Muscle layer of duodenum (tissue), 2 donors: Measurements from ENCODE around the gene FAM210B.

ENCODE experiments used
- H3K27ac ChIP-seq: one replicate; pipeline ENCODE4 v1.7.0; 2013; ENCODE audit warnings: mild to moderate bottlenecking, low read length
- H3K27me3 ChIP-seq: one replicate; pipeline ENCODE4 v1.7.0; 2013; ENCODE audit warnings: low read depth, mild to moderate bottlenecking, control low read depth, low read length
- H3K36me3 ChIP-seq, 2 donors: one replicate each; pipeline ENCODE4 v1.7.0; 2013; ENCODE audit warnings: low read length in 2 of 2, control low read depth in 1 of 2, mild to moderate bottlenecking in 1 of 2; ENCODE audit not compliant: insufficient read depth in 2 of 2, control insufficient read depth in 1 of 2
- H3K4me1 ChIP-seq, 2 donors: one replicate each; pipeline ENCODE4 v1.7.0; 2013; ENCODE audit warnings: low read length in 2 of 2, mild to moderate bottlenecking in 2 of 2, control low read depth in 1 of 2, moderate library complexity in 1 of 2; ENCODE audit not compliant: insufficient read depth in 2 of 2, control insufficient read depth in 1 of 2
- H3K4me3 ChIP-seq, 2 donors: one replicate each; pipeline ENCODE4 v1.7.0; 2013; ENCODE audit warnings: low read length in 2 of 2, low read depth in 1 of 2, mild to moderate bottlenecking in 1 of 2
- H3K9me3 ChIP-seq, 2 donors: one replicate each; pipeline ENCODE4 v1.7.0; 2013; ENCODE audit warnings: low read length in 2 of 2, control low read depth in 1 of 2, mild to moderate bottlenecking in 1 of 2; ENCODE audit not compliant: control insufficient read depth in 1 of 2
- donor health status: healthy.

FAM210B gene

DNA sequence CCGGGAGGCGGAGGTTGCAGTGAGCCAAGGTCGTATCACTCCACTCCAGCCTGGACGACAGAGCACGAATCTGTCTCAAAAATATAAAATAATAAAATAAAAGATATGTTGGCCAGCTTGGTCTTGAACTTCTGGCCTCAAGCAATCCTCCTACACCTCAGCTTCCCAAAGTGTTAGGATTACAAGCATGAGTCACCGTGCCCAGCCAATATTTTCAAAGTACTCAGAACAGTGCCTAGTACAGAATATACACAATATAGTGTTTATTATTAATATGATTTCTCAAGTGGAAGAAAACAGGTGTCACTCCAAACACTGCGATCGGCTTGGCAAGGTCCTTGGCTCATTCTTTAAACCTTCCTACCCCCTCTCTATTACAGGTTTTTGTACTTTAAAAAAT is 3.1 kb downstream of the FAM210B start:
- Histone ChIP-seq H3K4me3 (no peak overlapping the region), H3K36me3 (peaks cover 8 to 23% of the 10 kb centered on the region in 2 donors), H3K9me3 (no peaks in the 10 kb centered on the region), H3K27ac (no peak overlapping the region), H3K27me3 (no peaks in the 10 kb centered on the region), H3K4me1 (peaks cover 12 to 21% of the 10 kb centered on the region in 2 donors)

DNA sequence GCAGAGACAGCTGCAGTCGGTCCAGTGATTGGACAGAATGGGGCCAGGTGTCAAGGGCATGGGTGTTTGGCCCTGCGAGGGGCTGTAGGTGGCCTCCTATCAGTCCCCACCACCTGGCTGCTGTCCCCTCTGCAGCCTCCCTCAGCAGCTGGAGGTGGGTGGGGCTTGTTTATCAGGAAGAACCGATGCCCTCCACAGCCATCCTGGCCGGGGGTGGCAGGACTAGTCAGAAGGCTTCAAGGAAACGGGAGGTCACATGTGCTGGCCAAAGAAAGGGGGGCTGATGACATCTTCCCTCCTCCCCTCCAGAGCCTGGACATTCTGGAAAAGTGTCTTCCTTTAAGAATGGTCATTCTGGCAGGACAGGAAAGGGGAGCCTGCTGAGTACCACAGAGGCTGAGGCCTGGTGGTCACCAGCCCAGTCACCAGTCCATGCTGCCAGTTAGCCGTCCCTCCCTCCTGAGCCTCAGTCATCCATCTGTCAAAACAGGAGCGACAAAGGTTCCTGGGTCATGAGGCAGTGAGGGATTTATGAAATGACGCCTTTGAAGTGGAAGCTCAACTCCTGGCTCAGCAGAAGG is 4.1 kb downstream of the FAM210B start:
- H3K36me3 ChIP-seq: peaks cover 11 to 33% of the 10 kb centered on the region in 2 donors
- H3K4me1 ChIP-seq: peaks cover 12 to 21% of the 10 kb centered on the region in 2 donors
- no peak overlapping the region for H3K27ac ChIP-seq
- no peaks in the 10 kb centered on the region for H3K9me3 ChIP-seq
- no peaks in the 10 kb centered on the region for H3K27me3 ChIP-seq
- H3K4me3 ChIP-seq: no peak overlapping the region

DNA sequence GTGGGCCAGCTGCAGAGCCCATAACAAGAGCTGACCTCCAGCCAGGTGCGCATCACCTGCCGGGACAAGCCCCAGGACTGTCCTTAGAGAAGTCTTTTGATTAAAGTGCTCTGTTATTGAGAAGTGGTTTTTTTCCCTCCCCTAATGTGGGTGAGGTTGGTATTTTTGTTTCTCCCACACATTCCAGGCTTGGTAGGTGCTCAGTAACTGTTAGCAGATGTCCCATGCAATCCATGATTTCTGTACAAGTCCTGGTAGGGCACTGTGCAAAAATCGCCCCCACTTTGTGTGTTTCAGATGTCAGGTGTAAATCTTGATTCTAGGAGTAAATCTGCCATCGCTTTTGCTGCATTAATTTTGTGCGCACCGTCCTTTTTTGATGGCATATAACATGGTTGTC is 4.7 kb downstream of the FAM210B start:
- peaks cover 12 to 21% of the 10 kb centered on the region in 2 donors for H3K4me1 ChIP-seq
- H3K36me3 ChIP-seq: peaks cover 11 to 35% of the 10 kb centered on the region in 2 donors
- no peaks in the 10 kb centered on the region for H3K9me3 ChIP-seq
- H3K27me3 ChIP-seq: no peaks in the 10 kb centered on the region
- no peak overlapping the region for H3K27ac ChIP-seq
- no peak overlapping the region for H3K4me3 ChIP-seq

DNA sequence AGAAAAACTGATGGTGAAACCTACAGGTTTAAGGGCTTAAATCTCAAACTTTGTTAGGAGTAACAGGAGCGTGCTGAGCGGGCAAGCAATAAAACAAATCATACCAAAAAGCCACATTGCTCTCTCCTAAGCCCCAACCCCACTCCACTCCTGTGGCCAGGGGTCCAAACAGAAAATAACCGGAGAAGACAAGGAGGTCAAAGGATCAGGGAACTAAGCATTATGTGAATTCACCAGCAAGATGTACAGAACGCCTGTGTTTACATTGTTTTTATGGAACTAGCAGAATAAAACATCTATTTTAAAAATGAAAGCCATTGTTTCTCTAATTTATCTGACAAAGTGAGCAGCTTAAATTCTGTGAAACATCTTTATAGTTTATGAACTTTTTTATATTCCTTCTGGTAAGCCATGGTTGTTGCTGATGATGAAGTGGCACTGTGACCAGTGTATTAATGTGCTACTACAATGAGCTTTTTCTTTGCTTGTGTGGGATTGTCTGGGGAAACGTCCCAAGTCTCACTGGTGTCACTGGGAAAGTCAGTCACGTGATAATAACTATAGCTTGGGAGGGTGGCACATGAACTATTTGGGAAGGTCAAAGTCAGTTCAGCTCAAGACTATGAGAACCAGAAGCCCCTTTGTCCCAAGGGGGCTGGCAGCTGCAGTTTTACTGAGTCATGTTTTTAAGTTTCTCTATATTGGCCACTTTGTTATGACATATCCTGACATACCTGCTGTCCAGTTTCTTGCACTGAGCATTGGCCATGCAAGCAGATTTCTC is 9.8 kb downstream of the FAM210B start:
- Histone ChIP-seq H3K27ac (no peak overlapping the region), H3K27me3 (no peaks in the 10 kb centered on the region), H3K4me3 (no peak overlapping the region), H3K4me1 (no peaks in the 10 kb centered on the region), H3K36me3 (peaks cover 14 to 36% of the 10 kb centered on the region in 2 donors), H3K9me3 (no peaks in the 10 kb centered on the region)

DNA sequence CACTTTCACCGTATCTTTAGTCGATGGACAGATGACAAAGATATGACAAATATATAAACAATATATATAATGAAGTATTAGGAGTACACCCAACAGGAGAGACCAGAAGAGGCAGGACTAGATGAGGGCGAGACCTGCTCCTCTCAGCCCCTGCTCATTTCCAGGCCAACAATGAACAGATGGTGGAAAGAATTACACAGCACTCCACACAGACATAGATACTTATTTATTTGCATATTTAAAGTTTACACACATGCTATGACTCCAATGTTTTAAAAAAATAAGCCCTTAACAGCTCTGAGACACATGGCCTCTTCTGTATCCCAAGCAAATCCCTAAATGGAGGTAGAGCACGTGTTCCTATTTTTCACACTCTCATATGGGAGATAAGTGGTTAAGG is 10.4 kb downstream of the FAM210B start:
- Histone ChIP-seq H3K4me3 (no peak overlapping the region), H3K27me3 (no peaks in the 10 kb centered on the region), H3K36me3 (peaks cover 14 to 36% of the 10 kb centered on the region in 2 donors), H3K27ac (no peak overlapping the region), H3K9me3 (no peaks in the 10 kb centered on the region), H3K4me1 (no peaks in the 10 kb centered on the region)

DNA sequence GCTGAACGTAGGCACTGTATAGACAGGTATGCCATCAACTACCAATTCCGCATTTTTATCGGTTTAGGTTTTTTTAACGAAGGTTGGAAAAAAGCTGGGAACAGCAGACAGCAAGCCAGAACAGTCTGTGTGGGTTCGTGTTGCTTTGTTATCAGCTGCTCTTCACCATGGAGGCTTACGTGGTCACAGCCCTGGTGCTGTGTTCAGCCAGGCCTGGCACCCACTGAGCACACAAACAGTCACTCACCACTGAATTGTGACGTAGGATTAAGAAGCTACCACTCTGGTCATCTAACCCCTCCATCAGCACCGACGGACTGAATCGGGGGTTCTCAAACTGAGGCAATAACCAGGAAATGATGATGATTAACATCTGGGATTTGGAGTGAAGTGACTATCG is 13.2 kb downstream of the FAM210B start:
- no peaks in the 10 kb centered on the region for H3K4me1 ChIP-seq
- H3K9me3 ChIP-seq: no peaks in the 10 kb centered on the region
- no peak overlapping the region for H3K27ac ChIP-seq
- no peak overlapping the region for H3K4me3 ChIP-seq
- H3K27me3 ChIP-seq: no peaks in the 10 kb centered on the region
- H3K36me3 ChIP-seq: peaks cover 8 to 15% of the 10 kb centered on the region in 2 donors

DNA sequence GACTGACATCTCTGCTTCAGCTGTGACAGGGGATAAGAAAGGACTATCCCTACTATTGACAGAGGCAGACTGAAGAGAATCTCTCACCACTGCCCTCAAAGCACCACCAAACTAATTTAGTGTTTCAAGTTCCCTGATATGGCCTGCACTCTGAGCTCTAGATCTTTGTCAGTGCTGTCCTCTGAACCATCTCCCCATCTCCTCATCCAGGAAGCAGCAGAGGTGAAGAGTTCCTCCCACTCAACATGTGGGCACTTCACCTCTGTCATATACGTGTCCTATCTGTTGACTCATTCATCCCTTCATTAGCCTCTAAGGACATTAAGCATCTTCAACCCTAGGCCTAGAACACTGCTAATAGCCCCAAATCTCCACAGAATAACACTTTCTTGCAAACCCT is 14.1 kb downstream of the FAM210B start:
- H3K27me3 ChIP-seq: no peaks in the 10 kb centered on the region
- H3K27ac ChIP-seq: no peak overlapping the region
- H3K4me1 ChIP-seq: no peaks in the 10 kb centered on the region
- no peak overlapping the region for H3K4me3 ChIP-seq
- H3K9me3 ChIP-seq: no peaks in the 10 kb centered on the region
- H3K36me3 ChIP-seq: peaks cover 5 to 6% of the 10 kb centered on the region in 2 donors

DNA sequence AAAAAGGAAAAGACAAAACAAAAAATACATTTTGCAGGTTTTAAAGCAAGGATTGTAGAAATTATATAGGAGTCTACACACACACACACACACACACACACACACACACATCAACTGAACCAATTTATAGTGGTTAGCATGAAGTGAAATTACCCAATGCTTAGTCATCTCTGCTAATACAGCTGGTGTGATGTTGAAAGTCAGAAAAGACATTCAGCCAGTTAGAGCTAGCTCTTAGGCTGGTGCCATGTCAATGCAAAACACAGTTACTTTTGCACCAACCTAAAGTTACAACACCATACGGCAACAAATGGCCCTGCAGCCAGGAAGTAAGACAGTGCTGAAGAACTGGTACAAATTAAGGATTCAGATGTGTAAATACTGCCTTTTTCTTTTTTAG is 15.2 kb downstream of the FAM210B start:
- H3K27me3 ChIP-seq: no peaks in the 10 kb centered on the region
- H3K36me3 ChIP-seq: peaks cover 4 to 5% of the 10 kb centered on the region in 2 donors
- H3K4me1 ChIP-seq: no peaks in the 10 kb centered on the region
- H3K4me3 ChIP-seq: no peak overlapping the region
- H3K27ac ChIP-seq: no peak overlapping the region
- no peaks in the 10 kb centered on the region for H3K9me3 ChIP-seq

DNA sequence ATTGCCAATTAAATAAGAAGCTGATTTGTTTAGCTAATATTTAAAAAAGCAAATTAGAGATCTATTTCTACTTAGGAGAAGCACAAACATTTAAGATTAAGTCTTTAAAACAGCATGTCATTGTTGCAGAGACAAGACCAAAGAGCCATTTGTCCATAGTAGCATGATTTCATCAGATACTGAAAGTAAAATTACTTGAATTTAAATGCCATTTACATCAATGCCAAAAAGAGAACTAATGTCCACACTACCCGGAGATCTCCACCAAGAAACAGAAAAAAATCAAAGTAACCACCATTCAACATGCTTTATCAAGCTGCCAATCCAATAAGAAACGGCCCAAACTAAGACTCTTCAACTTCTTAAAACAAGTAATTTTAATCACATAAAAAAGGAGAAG is 17.6 kb downstream of the FAM210B start:
- H3K27ac ChIP-seq: no peak overlapping the region
- H3K9me3 ChIP-seq: no peaks in the 10 kb centered on the region
- peaks cover 0 to 5% of the 10 kb centered on the region in 2 donors for H3K36me3 ChIP-seq
- no peaks in the 10 kb centered on the region for H3K4me1 ChIP-seq
- H3K4me3 ChIP-seq: no peak overlapping the region
- H3K27me3 ChIP-seq: no peaks in the 10 kb centered on the region

DNA sequence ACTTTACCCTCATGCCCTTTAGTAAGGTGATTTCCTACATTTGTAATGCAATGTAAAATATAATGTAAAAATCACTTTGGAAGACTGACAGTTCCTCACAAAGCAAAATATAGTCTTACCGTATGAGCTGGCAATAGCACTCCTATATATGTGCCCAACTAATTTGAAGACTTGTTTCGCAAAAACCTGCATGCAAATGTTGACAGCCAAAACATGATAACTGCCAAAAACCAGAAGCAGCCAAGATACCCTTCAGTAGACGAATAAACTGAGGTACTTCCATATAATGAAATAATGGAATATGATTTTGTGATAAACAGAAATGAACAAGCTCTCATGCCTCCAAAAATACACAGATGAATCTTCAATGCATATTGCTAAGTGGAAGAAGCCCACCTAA is 19.6 kb downstream of the FAM210B start:
- H3K36me3 ChIP-seq: no peaks in the 10 kb centered on the region

DNA sequence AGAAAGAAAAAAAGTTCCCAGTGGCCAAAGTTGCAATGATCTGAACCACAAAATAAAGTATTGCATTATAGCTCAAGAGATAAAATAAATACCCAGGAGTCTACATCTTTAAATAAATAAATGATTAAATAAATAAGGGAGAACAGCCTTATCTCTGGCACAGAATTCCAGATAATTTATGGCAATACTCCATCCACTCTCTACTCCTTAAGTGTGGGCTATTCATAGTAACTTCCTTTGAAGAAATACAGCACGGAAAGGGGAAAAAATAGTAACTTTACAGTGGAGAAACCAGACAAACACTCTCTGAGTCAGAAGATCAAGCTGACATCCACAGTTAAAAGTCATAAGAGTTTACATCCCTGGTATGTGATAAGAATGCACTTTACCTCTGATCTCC is 21.6 kb downstream of the FAM210B start:
- no peaks in the 10 kb centered on the region for H3K27me3 ChIP-seq
- H3K4me1 ChIP-seq: no peaks in the 10 kb centered on the region
- H3K27ac ChIP-seq: no peak overlapping the region
- H3K36me3 ChIP-seq: no peaks in the 10 kb centered on the region
- no peak overlapping the region for H3K4me3 ChIP-seq
- H3K9me3 ChIP-seq: no peaks in the 10 kb centered on the region

More for the DNA sequence above, 19.6 kb downstream of the FAM210B start:
- Histone ChIP-seq H3K9me3 (no peaks in the 10 kb centered on the region), H3K27ac (no peak overlapping the region), H3K4me1 (no peaks in the 10 kb centered on the region), H3K27me3 (no peaks in the 10 kb centered on the region), H3K4me3 (no peak overlapping the region)
